Sigmoid colon (tissue), 4 donors: Measurements from ENCODE around the gene LCLAT1.

Source experiments
- CTCF ChIP-seq, 4 experiments: fragments of 450-650 bp in 3 of 4; fragments of 200-600 bp in 1 of 4; IDR thresholded peaks; one replicate each; pipeline ENCODE4 v1.5.1; 2016 to 2019; ENCODE audit warnings: antibody characterized with exemption in 4 of 4, mild to moderate bottlenecking in 3 of 4, moderate library complexity in 2 of 4
- EP300 ChIP-seq, 4 donors: sonication (generic); formaldehyde crosslinking; IDR thresholded peaks; one replicate each; pipeline ENCODE4 v1.6.1; 2017; ENCODE audit warnings: antibody characterized with exemption in 4 of 4

GRCh38 chr2:30629866-30630265 lies 182.8 kb downstream of the LCLAT1 start:
- TF ChIP-seq CTCF (IDR thresholded peaks at IDR 0.05) (no peak), EP300 (IDR thresholded peaks at IDR 0.05) (no peak)
